HG02884 (cell line): ENCODE data around the gene MARS2.
A peak's percentile ranks its signal among the peaks of the same experiment; 100 is the strongest.
"Not testable (repeated sequence)": the region's sequence is repeated elsewhere in the genome, so short reads cannot be mapped to it uniquely, and the experiment has no call there.

Experiments used
- ATAC-seq: cut with Tn5 transposase; IDR thresholded peaks from one replicate; pipeline ENCODE4 v1.9.1; 2021; ENCODE audit warnings: mild to moderate bottlenecking, moderate library complexity; ENCODE audit not compliant: unreplicated experiment

MARS2 gene

DNA sequence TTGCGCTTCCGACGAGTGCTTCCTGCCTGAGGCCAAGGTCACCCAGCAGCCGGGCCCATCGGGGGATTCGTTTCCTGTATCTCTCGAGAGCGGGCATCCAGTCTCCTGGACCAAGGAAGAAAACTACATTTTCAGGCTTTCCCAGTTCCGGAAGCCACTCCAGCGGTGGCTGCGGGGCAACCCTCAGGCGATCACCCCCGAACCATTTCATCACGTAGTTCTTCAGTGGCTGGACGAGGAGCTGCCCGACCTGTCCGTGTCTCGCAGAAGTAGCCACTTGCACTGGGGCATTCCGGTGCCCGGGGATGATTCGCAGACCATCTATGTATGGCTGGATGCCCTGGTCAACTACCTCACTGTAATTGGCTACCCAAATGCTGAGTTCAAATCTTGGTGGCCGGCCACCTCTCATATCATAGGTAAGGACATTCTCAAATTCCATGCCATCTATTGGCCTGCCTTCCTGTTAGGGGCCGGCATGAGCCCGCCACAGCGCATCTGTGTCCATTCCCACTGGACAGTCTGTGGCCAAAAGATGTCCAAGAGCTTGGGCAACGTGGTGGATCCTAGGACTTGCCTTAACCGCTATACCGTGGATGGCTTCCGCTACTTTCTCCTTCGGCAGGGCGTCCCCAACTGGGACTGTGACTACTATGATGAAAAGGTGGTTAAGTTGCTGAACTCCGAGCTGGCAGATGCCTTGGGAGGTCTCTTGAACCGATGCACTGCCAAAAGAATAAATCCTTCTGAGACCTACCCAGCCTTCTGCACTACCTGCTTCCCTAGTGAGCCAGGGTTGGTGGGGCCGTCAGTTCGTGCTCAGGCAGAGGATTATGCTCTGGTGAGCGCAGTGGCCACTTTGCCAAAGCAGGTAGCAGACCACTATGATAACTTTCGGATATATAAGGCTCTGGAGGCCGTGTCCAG, 1.0 kb downstream of the MARS2 start:
- ATAC-seq, result no peak

DNA sequence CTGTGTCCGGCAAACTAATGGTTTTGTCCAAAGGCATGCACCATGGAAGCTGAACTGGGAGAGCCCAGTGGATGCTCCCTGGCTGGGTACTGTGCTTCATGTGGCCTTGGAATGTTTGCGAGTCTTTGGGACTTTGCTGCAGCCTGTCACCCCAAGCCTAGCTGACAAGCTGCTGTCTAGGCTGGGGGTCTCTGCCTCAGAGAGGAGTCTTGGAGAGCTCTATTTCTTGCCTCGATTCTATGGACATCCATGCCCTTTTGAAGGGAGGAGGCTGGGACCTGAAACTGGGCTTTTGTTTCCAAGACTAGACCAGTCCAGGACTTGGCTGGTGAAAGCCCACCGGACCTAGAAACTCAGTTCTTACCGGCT, 1.7 kb downstream of the MARS2 start:
- ATAC-seq, result no peak

DNA sequence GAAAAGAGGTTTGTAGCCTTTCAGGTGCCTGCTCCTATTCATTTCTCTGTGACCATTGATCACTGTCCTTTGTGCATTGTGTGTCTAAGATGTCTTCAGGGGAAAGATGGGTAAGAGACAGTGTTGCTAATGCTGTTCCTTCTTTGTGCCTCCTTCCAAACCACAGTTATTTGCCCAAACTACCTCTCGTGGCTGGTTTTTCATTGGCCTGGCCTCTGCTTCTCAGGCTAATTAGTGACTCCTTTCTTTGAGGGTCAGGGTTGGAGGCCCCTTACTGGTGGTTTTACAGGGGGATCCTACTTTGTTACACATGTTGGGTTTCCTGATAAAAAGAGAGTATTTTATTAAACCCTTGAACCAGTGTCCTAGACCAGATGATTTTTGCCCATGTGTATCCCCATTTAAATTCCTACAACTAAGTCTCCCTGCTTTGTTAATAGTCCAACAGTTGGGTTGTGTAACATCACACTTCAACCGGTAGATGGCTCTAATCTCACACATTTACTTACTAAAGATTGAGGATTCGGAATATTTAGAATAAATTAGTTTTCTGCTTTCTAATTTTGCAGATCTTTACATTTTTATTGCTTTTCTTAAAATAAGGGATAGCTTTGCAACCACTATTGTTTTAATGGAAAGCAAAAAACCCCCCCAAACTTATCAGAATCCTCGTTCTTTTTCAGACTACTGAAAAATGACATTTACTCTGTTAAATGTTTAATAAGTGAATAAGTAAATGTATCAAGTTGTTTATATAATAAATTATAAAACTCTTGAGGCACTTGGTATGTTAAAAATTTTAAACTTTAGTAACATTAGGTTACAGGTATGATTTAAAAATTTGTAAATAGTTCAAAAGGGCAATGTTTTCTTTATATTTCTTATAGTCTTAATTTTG, 2.4 kb downstream of the MARS2 start:
- no peak for ATAC-seq

DNA sequence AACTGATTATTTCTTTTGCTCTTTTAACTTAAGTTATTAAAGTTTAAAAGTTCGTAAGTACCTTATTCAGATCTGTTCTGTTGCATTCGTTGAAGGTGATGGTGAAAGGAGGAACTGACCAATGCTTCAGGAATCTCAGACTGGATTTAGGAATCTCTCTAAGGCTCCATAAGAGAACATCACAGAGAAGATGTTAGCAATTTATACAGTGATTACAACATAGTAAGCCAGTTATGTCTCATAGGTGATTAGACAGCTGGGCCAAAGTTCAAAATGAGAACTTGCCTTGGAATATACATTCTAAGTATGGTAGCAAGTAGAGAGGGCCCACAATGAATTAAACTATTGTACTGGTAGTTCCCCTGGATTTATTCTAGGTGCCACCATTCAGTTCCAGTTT, 3.2 kb downstream of the MARS2 start:
- no peak for ATAC-seq

DNA sequence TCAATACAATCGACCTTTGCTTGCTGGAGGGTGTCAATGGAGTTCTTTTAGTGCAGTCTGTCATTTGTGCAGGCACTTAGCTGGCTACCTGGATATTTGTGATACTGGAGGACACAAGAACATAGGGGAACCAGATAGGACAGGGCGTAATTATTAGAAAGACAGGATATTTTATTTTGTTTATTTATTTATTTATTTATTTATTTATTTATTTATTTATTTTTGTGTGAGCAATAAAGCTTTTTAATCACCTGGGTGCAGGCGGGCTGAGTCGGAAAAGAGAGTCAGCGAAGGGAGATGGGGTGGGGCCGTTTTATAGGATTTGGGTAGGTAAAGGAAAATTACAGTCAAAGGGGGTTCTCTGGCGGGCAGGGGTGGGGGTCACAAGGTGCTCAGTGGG, 4.0 kb downstream of the MARS2 start:
- ATAC-seq, result not testable (repeated sequence)

DNA sequence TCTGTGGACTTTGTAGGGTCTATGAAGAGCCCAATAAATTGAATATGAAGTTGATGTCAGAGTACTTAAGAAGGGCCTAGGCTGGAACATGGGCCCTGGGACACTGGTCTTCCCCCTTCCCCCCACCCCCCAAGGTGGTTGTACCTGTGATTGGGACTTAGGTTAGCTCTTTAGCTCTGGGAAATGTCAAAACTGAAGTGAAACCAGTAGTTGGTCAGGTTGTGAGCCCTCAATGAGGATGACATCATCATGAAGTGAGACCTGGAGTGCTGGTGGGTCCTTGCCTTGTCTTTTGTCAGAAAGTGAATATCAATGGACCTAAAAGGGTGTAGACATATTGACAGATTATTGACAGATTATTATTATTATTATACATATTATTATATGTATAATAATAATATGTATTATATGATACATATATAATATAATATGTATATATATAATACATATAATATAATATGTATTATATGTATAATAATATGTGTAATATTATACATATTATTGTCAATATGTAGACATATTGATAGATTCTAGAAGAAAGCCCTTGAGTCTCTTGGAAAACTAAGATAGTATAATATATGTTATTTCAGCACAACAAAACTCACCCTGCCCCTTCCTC, 5.4 kb downstream of the MARS2 start:
- ATAC-seq, result peak; percentile 84

DNA sequence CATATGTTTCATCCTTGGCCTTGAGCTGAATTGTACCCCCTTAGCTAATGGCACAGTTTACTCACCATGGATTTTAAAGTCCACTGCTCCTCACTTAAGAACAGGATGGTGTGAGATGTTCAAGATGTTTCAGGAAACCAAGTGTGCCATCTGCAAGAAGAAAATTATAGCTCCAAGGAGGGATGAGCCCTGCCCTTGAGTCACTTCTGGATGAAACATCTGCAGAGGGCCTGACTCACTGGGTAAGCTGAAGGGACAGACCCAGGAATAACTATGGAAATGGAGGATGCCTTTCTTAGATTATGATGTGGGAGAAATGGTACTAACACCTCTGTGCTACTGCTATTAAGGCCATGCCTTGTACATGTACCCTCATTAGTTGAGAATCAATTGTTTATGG, 6.4 kb downstream of the MARS2 start:
- no peak for ATAC-seq

DNA sequence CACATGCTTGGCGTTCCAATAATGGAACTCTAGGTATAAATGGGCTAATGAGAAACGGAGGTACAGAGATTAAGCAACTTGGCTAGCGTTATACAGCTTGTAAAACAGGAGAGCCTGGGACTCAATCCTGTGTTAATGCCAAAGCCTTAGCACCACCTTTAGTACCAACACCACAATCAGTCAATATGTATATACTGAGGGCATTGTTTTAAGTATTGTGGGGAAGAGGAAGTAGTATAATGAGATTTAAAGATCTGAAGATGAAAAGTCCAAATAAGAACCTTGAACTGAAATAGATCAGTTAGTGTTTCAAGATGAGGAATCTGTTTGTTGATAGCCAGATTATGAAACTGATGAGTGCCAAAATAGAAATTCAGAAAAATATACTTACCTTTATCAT, 8.1 kb downstream of the MARS2 start:
- ATAC-seq, result no peak

DNA sequence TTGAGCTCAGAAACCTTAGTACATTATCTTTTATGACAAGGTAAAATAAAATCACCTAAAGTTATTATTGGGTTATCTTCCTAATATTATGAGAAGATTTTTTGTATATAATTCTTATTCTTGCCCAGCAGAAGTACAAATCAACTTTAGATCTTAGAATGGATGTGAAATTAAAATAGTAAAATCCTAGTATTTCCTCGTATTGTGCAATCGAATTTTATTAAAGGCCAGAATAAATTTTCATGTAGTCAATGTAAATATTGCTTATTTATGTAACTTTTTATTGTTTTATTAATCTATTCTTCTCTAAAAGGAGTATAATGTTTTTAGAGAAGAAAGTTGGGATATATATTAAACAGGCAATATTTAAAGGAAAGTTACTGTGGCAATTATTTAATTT, 12.7 kb downstream of the MARS2 start:
- ATAC-seq, result no peak

DNA sequence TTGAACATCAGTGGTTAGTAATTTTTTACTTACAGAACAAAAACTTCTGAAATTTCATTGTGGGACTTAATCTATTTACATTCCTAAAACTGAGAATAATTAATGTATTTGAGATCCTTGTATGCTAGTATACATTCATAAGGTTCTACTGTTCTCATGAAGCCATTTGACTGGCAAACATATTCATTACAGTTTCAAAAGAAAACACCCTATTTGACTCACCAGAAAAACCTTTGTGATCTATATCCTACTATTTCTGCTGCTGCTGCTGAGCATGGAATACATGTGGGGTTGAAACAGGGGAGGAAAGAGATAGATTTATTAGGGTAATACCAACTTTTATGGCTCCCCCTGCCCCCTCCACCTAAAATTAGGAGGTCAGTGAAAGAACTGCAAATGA, 21.8 kb downstream of the MARS2 start:
- no peak for ATAC-seq

DNA sequence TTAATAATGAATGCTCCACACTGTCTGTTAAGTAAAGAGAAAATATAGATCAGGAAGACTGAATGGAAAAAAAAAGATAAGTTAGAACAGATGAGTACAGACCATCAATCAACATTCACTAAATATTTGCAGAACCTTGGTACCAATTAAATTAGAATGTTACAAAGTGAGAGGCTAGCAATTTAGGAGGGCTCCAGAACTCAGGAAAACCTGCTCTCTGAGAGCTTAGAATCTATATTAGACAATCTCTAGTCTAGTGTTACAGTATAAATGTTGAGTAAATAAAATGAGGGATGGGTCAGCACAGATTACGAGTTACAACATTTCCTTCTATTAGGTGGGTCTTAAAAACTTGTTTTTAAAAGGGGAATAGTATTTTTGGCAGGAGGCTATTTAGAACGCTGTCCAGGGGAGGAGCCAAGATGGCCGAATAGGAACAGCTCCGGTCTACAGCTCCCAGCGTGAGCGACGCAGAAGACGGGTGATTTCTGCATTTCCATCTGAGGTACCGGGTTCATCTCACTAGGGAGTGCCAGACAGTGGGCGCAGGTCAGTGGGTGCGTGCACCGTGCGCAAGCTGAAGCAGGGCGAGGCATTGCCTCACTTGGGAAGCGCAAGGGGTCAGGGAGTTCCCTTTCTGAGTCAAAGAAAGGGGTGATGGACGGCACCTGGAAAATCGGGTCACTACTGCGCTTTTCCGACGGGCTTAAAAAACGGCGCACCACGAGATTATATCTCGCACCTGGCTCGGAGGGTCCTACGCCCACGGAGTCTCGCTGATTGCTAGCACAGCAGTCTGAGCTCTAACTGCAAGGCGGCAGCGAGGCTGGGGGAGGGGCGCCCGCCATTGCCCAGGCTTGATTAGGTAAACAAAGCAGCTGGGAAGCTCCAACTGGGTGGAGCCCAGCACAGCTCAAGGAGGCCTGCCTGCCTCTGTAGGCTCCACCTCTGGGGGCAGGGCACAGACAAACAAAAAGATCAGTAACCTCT, 23.7 kb downstream of the MARS2 start:
- not testable (repeated sequence) for ATAC-seq

DNA sequence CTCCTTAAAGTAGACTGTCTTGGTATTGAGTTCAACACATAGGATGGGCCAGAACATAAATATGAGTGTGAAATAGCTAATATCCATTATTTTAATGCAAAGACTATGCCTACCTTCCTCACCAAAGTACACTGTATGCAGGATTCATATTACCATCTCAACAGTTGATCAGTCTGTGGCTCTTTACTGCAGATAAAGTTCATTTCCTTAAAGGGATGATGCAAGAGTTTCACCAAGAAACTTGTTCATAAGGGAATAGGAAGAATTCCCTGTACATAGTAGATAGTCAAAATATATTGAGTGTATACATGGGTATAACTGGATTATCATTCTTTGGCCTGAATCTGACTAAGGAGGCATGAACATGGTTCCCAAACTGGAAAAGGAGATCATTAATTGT, 35.0 kb downstream of the MARS2 start:
- ATAC-seq, result no peak
